Type B pancreatic cell (in vitro differentiated cells): ENCODE data around the gene VSTM2B. TPM values are rescaled to one million over a fixed set of nuclear protein-coding genes. Genes with fewer than 3 reads are reported as not detected.
"Not testable (repeated sequence)": the region's sequence is repeated elsewhere in the genome, so short reads cannot be mapped to it uniquely, and the experiment has no call there.

Experiments
- DNase-seq: peaks from one replicate; pipeline ENCODE4 v3.0.0; 2021; ENCODE audit warnings: mixed read lengths; ENCODE audit not compliant: unreplicated experiment; ENCODE audit errors: extremely low spot score
- H3K27ac Mint-ChIP-seq: 2 replicates; pipeline ENCODE4 v1.8.0; 2021; ENCODE audit warnings: mild to moderate bottlenecking, mixed read lengths
- H3K27me3 Mint-ChIP-seq: 2 replicates; pipeline ENCODE4 v1.8.0; 2021; ENCODE audit warnings: mixed read lengths
- H3K36me3 Mint-ChIP-seq: 2 replicates; pipeline ENCODE4 v1.8.0; 2021; ENCODE audit warnings: mixed read lengths
- H3K4me1 Mint-ChIP-seq: one replicate; pipeline ENCODE4 v1.8.0; 2021; ENCODE audit warnings: mixed read lengths; ENCODE audit not compliant: unreplicated experiment
- H3K4me3 Mint-ChIP-seq: 2 replicates; pipeline ENCODE4 v1.8.0; 2021; ENCODE audit warnings: mild to moderate bottlenecking, mixed read lengths
- H3K9me3 Mint-ChIP-seq: 2 replicates; pipeline ENCODE4 v1.8.0; 2021; ENCODE audit warnings: mixed read lengths
- total RNA-seq: library from RNA; stranded (reverse); gene quantifications from 2 replicates; pipeline ENCODE4 v1.2.1, GENCODE V29; 2021; ENCODE audit warnings: low replicate concordance
- TF ChIP-seq, protein P1 (sequence below): fragments of 200-600 bp; sonication (generic); conservative IDR thresholded peaks from 2 replicates; pipeline ENCODE4 v1.5.0; 2021; ENCODE audit warnings: antibody characterized with exemption, mild to moderate bottlenecking

The VSTM2B gene
- total RNA-seq, 1 donor from 2014 or later, result 0.68 TPM

DNA sequence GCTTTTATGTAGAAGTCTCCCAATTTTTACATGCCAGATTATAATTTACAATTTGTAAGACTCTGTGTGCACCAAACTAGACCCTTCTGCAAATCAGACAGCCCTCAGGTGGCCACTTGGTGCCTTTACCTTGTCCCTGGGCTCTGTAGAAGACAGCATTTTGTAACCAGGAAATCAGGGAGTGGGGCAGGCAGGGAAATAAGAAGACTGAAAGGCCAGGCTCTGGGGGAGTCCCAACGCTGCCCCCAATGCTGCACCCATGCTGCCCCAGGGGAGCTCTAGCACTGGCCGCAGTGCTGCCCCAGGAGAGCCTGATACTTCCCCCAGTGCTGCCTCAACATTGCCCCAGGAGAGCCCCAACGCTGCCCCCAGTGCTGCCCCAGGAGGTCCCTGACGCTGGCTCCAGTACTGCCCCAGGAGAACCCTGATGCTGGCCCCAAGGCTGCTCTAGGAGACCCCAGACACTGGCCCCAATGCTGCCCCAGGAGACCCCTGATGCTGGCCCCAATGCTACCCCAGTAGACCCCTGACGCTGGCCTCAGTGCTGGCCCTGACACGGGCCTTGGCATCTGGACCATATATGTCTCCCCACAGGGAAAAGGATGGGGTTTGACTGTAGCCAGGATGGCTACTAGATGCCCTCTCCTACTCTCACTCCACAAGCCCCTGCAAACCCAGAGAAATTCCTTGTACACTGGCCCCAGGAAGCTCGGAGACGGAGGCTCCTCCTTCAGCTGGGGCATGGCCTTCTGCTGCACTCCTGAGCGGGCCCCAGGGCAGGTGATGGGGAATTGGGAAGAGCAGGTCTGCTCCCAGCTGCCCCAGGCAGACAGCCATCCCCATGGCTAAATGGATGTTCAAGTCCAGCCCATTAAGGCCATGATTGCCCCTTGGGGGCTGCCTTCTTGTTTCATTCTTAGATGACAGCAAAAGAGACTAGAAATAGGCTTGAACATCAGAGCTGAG, 23.6 kb downstream of the VSTM2B start:
- no peak for DNase-seq
- H3K4me1 Mint-ChIP-seq, result peaks cover 4% of the 10 kb centered on the region
- TF ChIP-seq, protein P1, sequence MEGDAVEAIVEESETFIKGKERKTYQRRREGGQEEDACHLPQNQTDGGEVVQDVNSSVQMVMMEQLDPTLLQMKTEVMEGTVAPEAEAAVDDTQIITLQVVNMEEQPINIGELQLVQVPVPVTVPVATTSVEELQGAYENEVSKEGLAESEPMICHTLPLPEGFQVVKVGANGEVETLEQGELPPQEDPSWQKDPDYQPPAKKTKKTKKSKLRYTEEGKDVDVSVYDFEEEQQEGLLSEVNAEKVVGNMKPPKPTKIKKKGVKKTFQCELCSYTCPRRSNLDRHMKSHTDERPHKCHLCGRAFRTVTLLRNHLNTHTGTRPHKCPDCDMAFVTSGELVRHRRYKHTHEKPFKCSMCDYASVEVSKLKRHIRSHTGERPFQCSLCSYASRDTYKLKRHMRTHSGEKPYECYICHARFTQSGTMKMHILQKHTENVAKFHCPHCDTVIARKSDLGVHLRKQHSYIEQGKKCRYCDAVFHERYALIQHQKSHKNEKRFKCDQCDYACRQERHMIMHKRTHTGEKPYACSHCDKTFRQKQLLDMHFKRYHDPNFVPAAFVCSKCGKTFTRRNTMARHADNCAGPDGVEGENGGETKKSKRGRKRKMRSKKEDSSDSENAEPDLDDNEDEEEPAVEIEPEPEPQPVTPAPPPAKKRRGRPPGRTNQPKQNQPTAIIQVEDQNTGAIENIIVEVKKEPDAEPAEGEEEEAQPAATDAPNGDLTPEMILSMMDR, result no peak
- H3K27me3 Mint-ChIP-seq, result peaks cover 14% of the 10 kb centered on the region
- no peaks in the 10 kb centered on the region for H3K36me3 Mint-ChIP-seq
- H3K9me3 Mint-ChIP-seq, result peaks cover 8% of the 10 kb centered on the region
- H3K4me3 Mint-ChIP-seq, result no peak overlapping the region
- no peak overlapping the region for H3K27ac Mint-ChIP-seq

DNA sequence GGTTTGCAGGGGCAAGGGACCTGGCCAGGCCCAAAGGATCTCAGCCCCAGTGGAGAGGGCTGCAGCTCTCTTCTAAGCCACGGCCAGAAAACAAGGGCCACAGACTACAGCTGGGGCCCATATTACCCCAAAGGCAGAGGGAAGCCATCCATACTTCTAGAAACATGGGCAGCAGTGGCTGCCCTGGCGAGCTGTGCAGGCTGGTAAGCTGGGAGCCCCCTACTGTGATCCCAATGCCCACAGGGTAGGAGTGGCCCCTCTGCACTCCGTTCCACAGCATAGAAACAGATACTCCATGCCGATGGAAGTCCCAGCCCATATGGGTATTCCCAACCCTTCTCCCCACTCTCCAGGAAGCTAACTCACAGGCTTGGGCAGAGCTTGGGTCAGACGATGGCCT, 25.1 kb downstream of the VSTM2B start:
- H3K27me3 Mint-ChIP-seq, result peaks cover 24% of the 10 kb centered on the region
- no peak overlapping the region for H3K4me3 Mint-ChIP-seq
- TF ChIP-seq, protein P1, result no peak
- peaks cover 13% of the 10 kb centered on the region for H3K9me3 Mint-ChIP-seq
- no peaks in the 10 kb centered on the region for H3K36me3 Mint-ChIP-seq
- peak; percentile 27 for DNase-seq
- no peak overlapping the region for H3K27ac Mint-ChIP-seq
- H3K4me1 Mint-ChIP-seq, result peaks cover 4% of the 10 kb centered on the region

DNA sequence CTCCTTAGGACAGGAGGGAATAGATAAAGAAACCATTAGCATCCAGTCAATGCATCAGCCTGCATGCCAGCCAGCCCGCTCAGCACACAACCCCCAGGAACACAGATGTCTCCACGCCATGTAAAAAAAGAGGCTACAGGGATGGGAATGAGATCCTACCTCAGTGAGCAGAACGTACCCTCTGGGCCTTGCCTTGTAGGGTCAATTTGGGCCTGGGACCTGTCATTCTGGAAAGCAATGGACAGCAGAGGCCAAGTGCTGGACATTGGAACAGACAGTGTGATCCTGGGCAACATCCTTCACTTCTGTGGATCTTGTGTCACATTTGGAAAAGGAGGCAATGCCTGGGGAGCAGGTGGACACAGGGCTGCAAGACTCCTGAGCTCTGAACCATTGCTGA, 26.0 kb downstream of the VSTM2B start:
- Mint-ChIP-seq H3K4me3 (no peak overlapping the region), H3K36me3 (no peaks in the 10 kb centered on the region), H3K4me1 (peaks cover 4% of the 10 kb centered on the region), H3K9me3 (peaks cover 13% of the 10 kb centered on the region), H3K27ac (no peak overlapping the region), H3K27me3 (peaks cover 30% of the 10 kb centered on the region)
- TF ChIP-seq, protein P1, result no peak
- no peak for DNase-seq

DNA sequence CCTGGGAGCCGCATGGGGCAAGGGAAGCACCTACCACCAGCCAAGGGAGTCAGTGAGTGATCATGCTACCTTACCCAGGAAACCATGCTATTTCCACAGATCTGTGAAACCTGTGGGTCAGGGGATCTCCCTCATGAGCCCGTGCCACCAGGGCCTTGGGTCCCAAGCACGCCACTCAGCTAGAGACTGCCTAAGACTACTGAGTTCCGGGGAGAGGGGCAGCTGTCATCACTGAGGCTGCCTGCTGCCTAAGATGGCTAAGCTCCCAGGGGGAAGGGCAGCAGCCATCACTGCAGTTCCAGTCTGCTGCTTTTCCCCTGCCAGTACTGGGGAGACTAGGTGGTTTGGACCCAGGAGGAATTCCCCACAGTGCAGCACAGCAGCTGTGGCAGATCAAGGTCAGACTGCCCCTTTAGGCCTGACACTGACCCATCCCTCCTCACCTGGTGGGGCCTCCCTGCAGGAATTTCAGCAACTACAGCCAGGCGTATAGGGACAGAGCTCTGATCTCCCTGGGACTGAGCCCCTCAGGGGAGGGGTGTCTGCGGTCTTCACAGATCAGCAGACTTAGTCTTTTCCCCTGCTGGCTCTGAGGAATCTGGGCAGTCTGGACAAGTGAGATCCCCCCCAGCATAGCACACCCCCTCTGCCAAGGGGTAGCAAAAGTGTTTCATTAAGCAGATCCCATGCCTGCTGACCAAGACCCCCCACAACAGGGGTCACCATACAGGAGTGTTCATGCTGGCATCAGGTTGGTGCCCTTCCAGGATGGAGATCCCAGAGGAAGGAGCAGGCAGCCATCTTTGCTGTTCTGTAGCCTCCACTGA, 26.9 kb downstream of the VSTM2B start:
- Mint-ChIP-seq H3K4me1 (no peaks in the 10 kb centered on the region), H3K36me3 (no peaks in the 10 kb centered on the region)

DNA sequence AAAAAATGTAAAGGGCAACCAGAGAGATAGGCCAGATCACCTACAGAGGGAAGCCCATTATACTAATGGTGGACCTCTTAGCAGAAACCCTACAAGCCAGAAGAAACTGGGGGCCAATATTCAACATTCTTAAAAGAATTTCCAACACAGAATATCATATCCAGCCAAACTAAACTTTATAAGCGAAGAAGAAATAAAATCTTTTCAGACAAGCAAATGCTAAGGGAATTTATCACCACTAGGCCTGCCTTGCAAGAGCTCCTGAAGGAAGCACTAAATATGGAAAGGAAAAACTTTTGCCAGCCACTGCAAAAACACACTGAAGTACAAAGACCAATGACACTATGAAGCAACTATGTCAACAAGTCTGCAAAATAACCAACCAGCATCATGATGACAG, 28.4 kb downstream of the VSTM2B start:
- Mint-ChIP-seq H3K4me3 (no peak overlapping the region), H3K4me1 (no peaks in the 10 kb centered on the region), H3K9me3 (peaks cover 13% of the 10 kb centered on the region), H3K27ac (no peak overlapping the region), H3K36me3 (no peaks in the 10 kb centered on the region), H3K27me3 (peaks cover 33% of the 10 kb centered on the region)
- TF ChIP-seq, protein P1, result no peak
- no peak for DNase-seq

More for the DNA sequence above, 26.9 kb downstream of the VSTM2B start:
- TF ChIP-seq, protein P1, result no peak
- Mint-ChIP-seq H3K27ac (no peak overlapping the region), H3K4me3 (no peak overlapping the region), H3K9me3 (peaks cover 13% of the 10 kb centered on the region), H3K27me3 (peaks cover 32% of the 10 kb centered on the region)
- no peak for DNase-seq

DNA sequence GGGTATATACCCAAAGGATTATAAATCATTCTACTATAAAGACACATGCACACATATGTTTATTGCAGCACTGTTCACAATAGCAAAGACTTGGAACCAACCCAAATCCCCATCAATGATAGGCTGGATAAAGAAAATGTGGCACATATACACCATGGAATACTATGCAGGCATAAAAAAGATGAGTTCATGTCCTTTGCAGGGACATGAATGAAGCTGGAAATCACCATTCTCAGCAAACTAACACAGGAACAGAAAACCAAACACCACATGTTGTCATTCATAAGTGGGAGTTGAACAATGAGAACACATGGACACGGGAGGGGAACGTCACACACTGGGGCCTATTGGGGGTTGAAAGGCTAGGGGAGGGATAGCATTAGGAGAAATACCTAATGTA, 33.3 kb downstream of the VSTM2B start:
- H3K4me3 Mint-ChIP-seq, H3K9me3 Mint-ChIP-seq, H3K27ac Mint-ChIP-seq, H3K36me3 Mint-ChIP-seq, DNase-seq, H3K4me1 Mint-ChIP-seq: not testable (repeated sequence)
- H3K27me3 Mint-ChIP-seq, result peaks cover 46% of the 10 kb centered on the region
